ENCODE data around the gene KHDC4.

- TF ChIP-seq CTCF (IDR thresholded peaks at IDR 0.05; ENCODE audit: low read depth, low read length): no peak
- no peak for TF ChIP-seq POLR2A (IDR thresholded peaks at IDR 0.05; ENCODE audit: extremely low read depth, insufficient read length)
- TF ChIP-seq MAX (IDR thresholded peaks at IDR 0.05; ENCODE audit: low read depth, low read length): no peak
Observed at GRCh38 chr1:155952505-155952890, 18.3 kb upstream of the KHDC4 start.
